Heart right ventricle (tissue), 16 donors: Measurements from ENCODE around the gene FAM13A. TPM values are rescaled to one million over a fixed set of nuclear protein-coding genes. Genes with fewer than 3 reads are reported as not detected.

Source experiments
- ATAC-seq, 8 donors: fragments of 200-7000 bp; cut with Tn5 transposase; one replicate each; pipeline ENCODE4 v1.9.1; 2020; ENCODE audit warnings: mild to moderate bottlenecking in 8 of 8, moderate library complexity in 8 of 8, moderate number of reproducible peaks in 1 of 8
- DNase-seq, 2 donors: peaks; one replicate each; pipeline ENCODE4 v3.0.0-alpha.2; 2020
- H3K27ac ChIP-seq, 10 donors: fragments of 200-600 bp; sonication (generic) in 2 of 10; one replicate each; pipeline versions ENCODE4 v1.5.0 to v1.8.0; 2020 to 2022; ENCODE audit warnings: mild to moderate bottlenecking in 3 of 10
- H3K27me3 ChIP-seq, 7 donors: fragments of 200-600 bp; one replicate each; pipeline ENCODE4 v1.8.0; 2021 to 2022; ENCODE audit warnings: mild to moderate bottlenecking in 2 of 7
- H3K36me3 ChIP-seq, 9 donors: fragments of 200-600 bp; sonication (generic) in 1 of 9; one replicate each; pipeline versions ENCODE4 v1.5.0 to v1.8.0; 2020 to 2022; ENCODE audit warnings: mild to moderate bottlenecking in 2 of 9
- H3K4me1 ChIP-seq, 9 donors: fragments of 200-600 bp; sonication (generic) in 1 of 9; one replicate each; pipeline versions ENCODE4 v1.5.0 to v1.8.0; 2020 to 2022; ENCODE audit warnings: mild to moderate bottlenecking in 4 of 9
- H3K4me3 ChIP-seq, 10 donors: fragments of 200-600 bp; sonication (generic) in 2 of 10; one replicate each; pipeline versions ENCODE4 v1.5.0 to v1.8.0; 2020 to 2022; ENCODE audit warnings: mild to moderate bottlenecking in 7 of 10, moderate library complexity in 2 of 10
- H3K9me3 ChIP-seq, 11 donors: fragments of 200-600 bp in 10 of 11; sonication (generic) in 2 of 11; one replicate each; pipeline versions ENCODE4 v1.5.0 to v1.8.0; 2013 to 2022; ENCODE audit warnings: mild to moderate bottlenecking in 2 of 11, control low read depth in 1 of 11, moderate library complexity in 1 of 11
- CTCF ChIP-seq, 9 donors: fragments of 200-600 bp; sonication (generic) in 2 of 9; IDR thresholded peaks; one replicate each; pipeline versions ENCODE4 v1.5.0 to v1.8.0; 2021 to 2022; ENCODE audit warnings: antibody characterized with exemption in 9 of 9, mild to moderate bottlenecking in 5 of 9, moderate library complexity in 1 of 9
- WGBS, 2 donors: extraction: QIAGEN DNeasy Blood & Tissue Kit; methylation state at CpG; one replicate each; pipeline ENCODE4 v1.1.7; 2013; ENCODE audit warnings: inconsistent platforms in 1 of 2; 5-methylcytosine and 5-hydroxymethylcytosine counted together
- intact Hi-C, 10 donors: fragments of 100-400 bp; cut with DNase I; formaldehyde crosslinking; loops; one replicate each; pipeline versions ENCODE4 v1.11.1 to v1.14.2; 2022
- polyA plus RNA-seq, 2 donors: library from polyadenylated mRNA; stranded (reverse); fragments of 200-250 nt; gene quantifications; one replicate each; pipeline ENCODE4 v1.2.3, GENCODE V29; 2013
- total RNA-seq, 10 donors: library from RNA; stranded (reverse); fragmentation: NEBNext Ultra II Directional in 3 of 10; extraction: Animal tissue kit (Norgen Biotek cat#: 25700) in 3 of 10; gene quantifications; one replicate each; pipeline versions ENCODE4 v1.2.1 to v1.2.4, GENCODE V29; 2021 to 2023
- donor health status: Arrhythmogenic right ventricular cardiomyopathy.
- donor health status: ischemic (EF 13 %, LVEDD 7.1; RV severe dilation, severe dysfunction).
- donor health status: healthy with polysubstance abuse.
- donor health status: DM: no; HTN: yes; CAD: no.
- donor health status: DM: no; HTN: no; CAD: no.
- donor health status: ischemic (EF 25% LVEDD 6.9; RV normal size, moderate dysfunction).
- donor health status: ischemic (EF 25% LVEDD 5.7; RV mildly dilated, moderate dysfunction).
- donor health status: healthy.
- donor health status: DM: yes; HTN: yes; CAD: no.
- donor health status: Ischemic cardiomyopathy.
- donor health status: ischemic (EF 35%, LVEDD 5.7; RV mildly dilated, moderate dysfunction).
- donor health status: nonischemic (EF 11% LVEDD 7.7; RV severe dilation, severe dysfunction).
- donor health status: DM: yes; HTN: yes; CAD: no.
- donor health status: PGD.
- donor health status: ischemic (EF 29% LVEDD 5.4; RV normal size, mild dysfunction).
- donor health status: nonischemic (EF 23%, LVEDD 6.1; RV moderate dilation, normal function).

Gene FAM13A
- total and polyA plus RNA-seq, 12 donors, result 2.4 to 18.4 (median 14.1) TPM

GRCh38 chr4:88900432-88900831 lies 156.6 kb downstream of the FAM13A start:
- no peaks in the 10 kb centered on the region for H3K27me3 ChIP-seq
- no peaks in the 10 kb centered on the region for H3K4me1 ChIP-seq
- no peak overlapping the region for H3K4me3 ChIP-seq
- H3K9me3 ChIP-seq, result peaks cover 0 to 39% (median 11%) of the 10 kb centered on the region in 11 donors
- no peak overlapping the region for H3K27ac ChIP-seq
- no peaks in the 10 kb centered on the region for H3K36me3 ChIP-seq
- ATAC-seq (no peak), DNase-seq (no peak)
- WGBS, 2 donors, result 92 to 94% methylated on average over 2 of the region's 2 CpGs
- no peak for TF ChIP-seq CTCF (IDR thresholded peaks at IDR 0.05)
- intact Hi-C loops, result no loop called here

- Histone ChIP-seq H3K9me3 (peaks cover 0 to 24% (median 6%) of the 10 kb centered on the region in 11 donors), H3K27me3 (no peaks in the 10 kb centered on the region), H3K36me3 (no peaks in the 10 kb centered on the region), H3K4me1 (no peaks in the 10 kb centered on the region), H3K4me3 (no peak overlapping the region), H3K27ac (no peak overlapping the region)
- TF ChIP-seq CTCF (IDR thresholded peaks at IDR 0.05), result no peak
- no peak for DNase-seq
- no peak for ATAC-seq
- intact Hi-C loops, result no loop called here
Measured at GRCh38 chr4:88897752-88898151, 159.2 kb downstream of the FAM13A start.

- intact Hi-C loops, result no loop called here
- Histone ChIP-seq H3K36me3 (no peaks in the 10 kb centered on the region), H3K27ac (no peak overlapping the region), H3K27me3 (no peaks in the 10 kb centered on the region), H3K4me1 (no peaks in the 10 kb centered on the region), H3K9me3 (peaks cover 0 to 24% (median 6%) of the 10 kb centered on the region in 11 donors), H3K4me3 (no peak overlapping the region)
- TF ChIP-seq CTCF (IDR thresholded peaks at IDR 0.05), result no peak
- ATAC-seq (no peak), DNase-seq (no peak)
- 93 to 95% methylated on average over 2 of the region's 2 CpGs for WGBS, 2 donors
Measured at GRCh38 chr4:88897180-88897579, 159.8 kb downstream of the FAM13A start.

- 94 to 95% methylated on average over 1 of the region's 1 CpG for WGBS, 2 donors
- Histone ChIP-seq H3K36me3 (no peaks in the 10 kb centered on the region), H3K4me3 (no peak overlapping the region), H3K27ac (no peak overlapping the region), H3K27me3 (no peaks in the 10 kb centered on the region), H3K9me3 (peaks cover 0 to 3% (median 0%) of the 10 kb centered on the region in 11 donors), H3K4me1 (no peaks in the 10 kb centered on the region)
- DNase-seq (no peak), ATAC-seq (no peak)
- intact Hi-C loops, result no loop called here
- no peak for TF ChIP-seq CTCF (IDR thresholded peaks at IDR 0.05)
Measured at GRCh38 chr4:88893961-88894360, 163.0 kb downstream of the FAM13A start.

- Histone ChIP-seq H3K9me3 (no peaks in the 10 kb centered on the region), H3K4me1 (no peaks in the 10 kb centered on the region), H3K36me3 (no peaks in the 10 kb centered on the region), H3K4me3 (no peak overlapping the region), H3K27me3 (no peaks in the 10 kb centered on the region), H3K27ac (no peak overlapping the region)
- no peak for DNase-seq
- WGBS, 2 donors, result 96 to 100% methylated on average over 1 of the region's 1 CpG
- TF ChIP-seq CTCF (IDR thresholded peaks at IDR 0.05), result no peak
- intact Hi-C loops, result no loop called here
- ATAC-seq, result no peak
Measured at GRCh38 chr4:88892646-88893045, 164.3 kb downstream of the FAM13A start.
